Measurements from ENCODE around the gene B3GAT1. TPM values are rescaled to one million over a fixed set of nuclear protein-coding genes. Genes with fewer than 3 reads are reported as not detected.
"Not testable (repeated sequence)": the region's sequence is repeated elsewhere in the genome, so short reads cannot be mapped to it uniquely, and the experiment has no call there.

Gene B3GAT1
- total RNA-seq (2014; rRNA removed; shearing (Covaris generic)) = 2.2 and 2.6 TPM in 2 replicates

GRCh38 chr11:134412203-134413042, at the start of gene B3GAT1:
Gene B3GAT1, minus strand, starts transcription at chr11:134412242. Its CDS starts 24,583 bp downstream, at chr11:134387659.
- peak; percentile 18 for DNase-seq (ENCODE audit: low spot score)

- no peak for DNase-seq (ENCODE audit: low spot score)
Observed at GRCh38 chr11:134461621-134462020, 49.6 kb upstream of the B3GAT1 start.

- no peak for DNase-seq (ENCODE audit: low spot score)
Observed at GRCh38 chr11:134460881-134461280, 48.8 kb upstream of the B3GAT1 start.

- no peak for DNase-seq (ENCODE audit: low spot score)
Observed at GRCh38 chr11:134460062-134460561, 48.1 kb upstream of the B3GAT1 start.

GRCh38 chr11:134459246-134460061, 47.4 kb upstream of the B3GAT1 start:
- no peak for DNase-seq (ENCODE audit: low spot score)

GRCh38 chr11:134457411-134458007, 45.5 kb upstream of the B3GAT1 start:
- DNase-seq (ENCODE audit: low spot score) = not testable (repeated sequence)

GRCh38 chr11:134455516-134455915, 43.5 kb upstream of the B3GAT1 start:
- DNase-seq (ENCODE audit: low spot score) = no peak

- DNase-seq (ENCODE audit: low spot score) = no peak
Observed at GRCh38 chr11:134454146-134454690, 42.2 kb upstream of the B3GAT1 start.

- DNase-seq (ENCODE audit: low spot score) = no peak
Observed at GRCh38 chr11:134453441-134453840, 41.4 kb upstream of the B3GAT1 start.

GRCh38 chr11:134452838-134453155, 40.8 kb upstream of the B3GAT1 start:
- DNase-seq (ENCODE audit: low spot score) = no peak

- no peak for DNase-seq (ENCODE audit: low spot score)
Observed at GRCh38 chr11:134452026-134452837, 40.2 kb upstream of the B3GAT1 start.

- DNase-seq (ENCODE audit: low spot score) = no peak
Observed at GRCh38 chr11:134450186-134450585, 38.1 kb upstream of the B3GAT1 start.

GRCh38 chr11:134449713-134450112, 37.7 kb upstream of the B3GAT1 start:
- no peak for DNase-seq (ENCODE audit: low spot score)

GRCh38 chr11:134449051-134449450, 37.0 kb upstream of the B3GAT1 start:
- no peak for DNase-seq (ENCODE audit: low spot score)

- no peak for DNase-seq (ENCODE audit: low spot score)
Observed at GRCh38 chr11:134447696-134448095, 35.7 kb upstream of the B3GAT1 start.

GRCh38 chr11:134445601-134446325, 33.7 kb upstream of the B3GAT1 start:
- DNase-seq (ENCODE audit: low spot score) = no peak

GRCh38 chr11:134444160-134445108, 32.4 kb upstream of the B3GAT1 start:
- not testable (repeated sequence) for DNase-seq (ENCODE audit: low spot score)

GRCh38 chr11:134443246-134443645, 31.2 kb upstream of the B3GAT1 start:
- no peak for DNase-seq (ENCODE audit: low spot score)

- DNase-seq (ENCODE audit: low spot score) = no peak
Observed at GRCh38 chr11:134442246-134442645, 30.2 kb upstream of the B3GAT1 start.
